Measurements from ENCODE around the gene SFXN1.

The SFXN1 gene

DNA sequence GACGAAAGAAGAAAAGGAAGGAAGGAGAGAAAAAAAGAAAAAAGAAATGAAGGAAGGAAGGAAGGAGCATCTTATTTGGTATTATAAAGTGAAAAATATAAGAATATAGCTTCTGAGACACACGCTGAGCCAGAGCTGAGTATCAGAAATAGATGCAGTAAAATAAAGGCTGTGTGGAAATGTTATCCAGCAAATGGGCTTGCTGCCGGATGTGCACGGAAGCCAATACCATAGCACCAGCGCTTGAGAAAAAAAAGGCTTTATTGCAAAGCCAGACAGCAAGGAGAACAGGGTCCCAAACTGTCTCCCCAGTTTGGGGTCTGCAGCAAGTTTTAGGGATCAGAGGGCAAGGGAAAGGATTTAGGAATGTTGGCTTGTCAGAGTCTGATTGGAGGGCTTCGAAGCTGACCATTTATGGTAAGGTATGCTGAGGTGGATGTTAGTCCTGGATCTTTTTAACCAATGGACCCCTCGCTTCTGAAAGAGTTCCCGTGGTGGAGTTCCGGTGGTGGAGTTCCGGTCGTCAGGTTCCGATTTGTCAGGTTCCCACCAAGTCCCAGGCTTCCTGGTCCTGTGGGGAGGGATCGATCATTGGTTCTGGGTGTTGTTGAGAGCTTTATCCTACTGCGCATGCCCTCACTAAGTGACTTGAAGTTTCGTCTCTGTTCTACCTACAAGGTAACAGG lies 70.4 kb downstream of the SFXN1 start:
- H3K4me1 ChIP-seq (ENCODE audit: control insufficient read depth, insufficient read depth, low read length) = peaks cover 17% of the 10 kb centered on the region
- no peaks in the 10 kb centered on the region for H3K27me3 ChIP-seq (ENCODE audit: control insufficient read depth, insufficient read depth, low read length, poor library complexity, severe bottlenecking)
- 71% methylated on average over 15 of the region's 15 CpGs for WGBS, 2 experiments
- H3K36me3 ChIP-seq (ENCODE audit: control insufficient read depth, insufficient read depth, low read length) = no peaks in the 10 kb centered on the region
- H3K9me3 ChIP-seq (ENCODE audit: control insufficient read depth, low read length) = no peaks in the 10 kb centered on the region
- H3K4me3 ChIP-seq (ENCODE audit: insufficient read depth, low read depth, low read length) = no peak overlapping the region
- no peak overlapping the region for H3K27ac ChIP-seq (ENCODE audit: insufficient read depth, low read depth, low read length, poor library complexity, severe bottlenecking)

DNA sequence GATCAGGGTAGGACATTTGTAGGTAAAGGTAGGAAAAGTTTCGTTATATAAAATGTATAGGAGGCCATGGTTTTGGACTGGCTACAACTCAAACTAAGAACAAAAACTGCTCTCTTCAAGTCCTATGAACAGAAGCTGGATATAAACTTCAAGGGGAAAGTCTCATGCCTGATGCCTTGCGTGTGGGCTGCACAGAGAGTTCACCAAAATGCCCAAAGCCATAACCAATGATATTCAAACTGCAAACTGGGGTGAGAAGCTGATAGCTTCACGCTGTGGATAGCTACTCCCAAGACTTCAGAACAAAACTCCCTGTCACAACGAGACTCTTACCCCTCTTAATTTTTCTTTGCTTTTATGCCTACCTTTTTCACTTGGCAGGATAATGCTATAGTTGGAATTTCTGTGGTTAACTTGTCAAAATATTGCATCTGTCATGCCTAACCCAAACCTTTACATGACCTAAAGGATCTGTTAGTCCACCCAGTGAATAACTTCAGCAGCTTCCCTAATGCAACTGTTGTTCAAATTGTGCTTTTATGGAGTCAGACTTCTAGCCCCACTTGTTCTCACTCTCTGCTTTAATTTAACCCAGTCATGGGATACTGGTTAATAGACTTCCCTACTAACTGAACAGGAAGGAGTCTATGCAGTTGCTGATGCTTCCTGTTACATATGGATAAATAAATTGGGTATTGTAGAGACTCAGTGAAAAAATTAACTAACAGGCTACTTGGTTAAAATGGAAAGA lies 71.9 kb downstream of the SFXN1 start:
- H3K9me3 ChIP-seq (ENCODE audit: control insufficient read depth, low read length) = no peaks in the 10 kb centered on the region
- H3K27ac ChIP-seq (ENCODE audit: insufficient read depth, low read depth, low read length, poor library complexity, severe bottlenecking) = no peak overlapping the region
- H3K4me3 ChIP-seq (ENCODE audit: insufficient read depth, low read depth, low read length) = no peak overlapping the region
- H3K27me3 ChIP-seq (ENCODE audit: control insufficient read depth, insufficient read depth, low read length, poor library complexity, severe bottlenecking) = no peaks in the 10 kb centered on the region
- 90 to 93% methylated on average over 4 of the region's 4 CpGs for WGBS, 2 experiments
- H3K36me3 ChIP-seq (ENCODE audit: control insufficient read depth, insufficient read depth, low read length) = no peaks in the 10 kb centered on the region
- H3K4me1 ChIP-seq (ENCODE audit: control insufficient read depth, insufficient read depth, low read length) = peaks cover 17% of the 10 kb centered on the region

- peaks cover 17% of the 10 kb centered on the region for H3K4me1 ChIP-seq (ENCODE audit: control insufficient read depth, insufficient read depth, low read length)
- H3K4me3 ChIP-seq (ENCODE audit: insufficient read depth, low read depth, low read length) = no peak overlapping the region
- H3K9me3 ChIP-seq (ENCODE audit: control insufficient read depth, low read length) = no peaks in the 10 kb centered on the region
- H3K27me3 ChIP-seq (ENCODE audit: control insufficient read depth, insufficient read depth, low read length, poor library complexity, severe bottlenecking) = no peaks in the 10 kb centered on the region
- H3K36me3 ChIP-seq (ENCODE audit: control insufficient read depth, insufficient read depth, low read length) = no peaks in the 10 kb centered on the region
- H3K27ac ChIP-seq (ENCODE audit: insufficient read depth, low read depth, low read length, poor library complexity, severe bottlenecking) = no peak overlapping the region
- 95 to 97% methylated on average over 4 of the region's 4 CpGs for WGBS, 2 experiments
Measured at GRCh38 chr5:175551266-175551665, 72.9 kb downstream of the SFXN1 start.

- H3K27me3 ChIP-seq (ENCODE audit: control insufficient read depth, insufficient read depth, low read length, poor library complexity, severe bottlenecking) = no peaks in the 10 kb centered on the region
- no peaks in the 10 kb centered on the region for H3K9me3 ChIP-seq (ENCODE audit: control insufficient read depth, low read length)
- peaks cover 6% of the 10 kb centered on the region for H3K4me1 ChIP-seq (ENCODE audit: control insufficient read depth, insufficient read depth, low read length)
- 92 to 94% methylated on average over 8 of the region's 8 CpGs for WGBS, 2 experiments
- no peak overlapping the region for H3K4me3 ChIP-seq (ENCODE audit: insufficient read depth, low read depth, low read length)
- H3K36me3 ChIP-seq (ENCODE audit: control insufficient read depth, insufficient read depth, low read length) = no peaks in the 10 kb centered on the region
- no peak overlapping the region for H3K27ac ChIP-seq (ENCODE audit: insufficient read depth, low read depth, low read length, poor library complexity, severe bottlenecking)
Measured at GRCh38 chr5:175554296-175554695, 75.9 kb downstream of the SFXN1 start.

DNA sequence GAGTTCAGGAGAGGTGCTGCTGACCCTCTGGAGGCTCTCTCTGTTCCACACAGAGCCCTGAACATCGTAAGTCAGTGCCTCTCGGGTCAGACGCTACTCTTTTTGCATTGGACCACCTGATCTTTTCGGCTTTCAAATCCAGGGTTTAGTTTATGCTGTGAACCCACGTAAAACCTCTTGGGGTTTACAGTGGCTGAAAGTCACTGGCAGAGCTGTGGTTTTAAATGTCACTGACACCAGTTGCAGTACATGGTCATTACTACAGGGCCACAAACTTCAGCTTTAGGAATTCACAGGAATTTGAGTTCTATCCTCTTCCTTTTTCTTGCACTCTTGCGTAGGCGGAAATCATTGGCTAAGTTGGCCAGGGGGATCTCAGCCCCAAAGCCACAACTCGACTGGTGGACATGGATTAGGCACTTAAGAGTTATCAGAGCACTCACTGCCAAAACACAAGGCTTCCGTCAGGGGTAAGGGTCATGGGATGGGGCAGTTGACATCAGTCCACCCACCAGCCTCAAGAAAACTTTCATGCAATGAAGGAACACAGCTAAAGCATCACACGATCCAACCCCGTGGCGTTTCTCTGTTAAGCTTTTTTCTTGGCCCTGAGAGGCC lies 76.9 kb downstream of the SFXN1 start:
- Histone ChIP-seq H3K9me3 (ENCODE audit: control insufficient read depth, low read length) (no peaks in the 10 kb centered on the region), H3K36me3 (ENCODE audit: control insufficient read depth, insufficient read depth, low read length) (no peaks in the 10 kb centered on the region), H3K4me3 (ENCODE audit: insufficient read depth, low read depth, low read length) (no peak overlapping the region), H3K27me3 (ENCODE audit: control insufficient read depth, insufficient read depth, low read length, poor library complexity, severe bottlenecking) (no peaks in the 10 kb centered on the region), H3K27ac (ENCODE audit: insufficient read depth, low read depth, low read length, poor library complexity, severe bottlenecking) (no peak overlapping the region), H3K4me1 (ENCODE audit: control insufficient read depth, insufficient read depth, low read length) (peaks cover 6% of the 10 kb centered on the region)
- 90 to 94% methylated on average over 12 of the region's 12 CpGs for WGBS, 2 experiments

DNA sequence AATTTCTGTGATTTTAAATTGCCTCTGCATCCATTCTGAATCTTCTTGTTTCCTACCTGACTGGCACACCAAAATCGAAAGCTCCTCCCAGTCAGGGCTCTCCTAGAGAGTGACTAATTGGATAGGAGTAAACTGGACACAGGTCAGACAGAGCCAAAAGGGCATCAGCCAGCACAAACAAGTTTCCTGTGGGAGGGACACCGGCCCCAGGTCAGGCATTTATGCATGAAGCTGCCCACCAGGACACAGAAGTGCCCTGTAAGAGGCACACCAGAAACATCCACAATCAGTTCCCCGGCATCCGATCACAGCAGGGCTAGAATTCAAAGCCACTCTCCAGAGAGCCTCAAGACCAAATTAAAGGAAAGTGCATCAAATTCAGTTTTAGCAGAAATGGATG lies 78.4 kb downstream of the SFXN1 start:
- Histone ChIP-seq H3K27me3 (ENCODE audit: control insufficient read depth, insufficient read depth, low read length, poor library complexity, severe bottlenecking) (no peaks in the 10 kb centered on the region), H3K27ac (ENCODE audit: insufficient read depth, low read depth, low read length, poor library complexity, severe bottlenecking) (no peak overlapping the region), H3K4me1 (ENCODE audit: control insufficient read depth, insufficient read depth, low read length) (peaks cover 6% of the 10 kb centered on the region), H3K36me3 (ENCODE audit: control insufficient read depth, insufficient read depth, low read length) (no peaks in the 10 kb centered on the region), H3K9me3 (ENCODE audit: control insufficient read depth, low read length) (no peaks in the 10 kb centered on the region), H3K4me3 (ENCODE audit: insufficient read depth, low read depth, low read length) (no peak overlapping the region)
- WGBS, 2 experiments = 50 to 59% methylated on average over 4 of the region's 4 CpGs

GRCh38 chr5:175557778-175558177 lies 79.4 kb downstream of the SFXN1 start:
- Histone ChIP-seq H3K4me1 (ENCODE audit: control insufficient read depth, insufficient read depth, low read length) (peaks cover 6% of the 10 kb centered on the region), H3K9me3 (ENCODE audit: control insufficient read depth, low read length) (no peaks in the 10 kb centered on the region), H3K4me3 (ENCODE audit: insufficient read depth, low read depth, low read length) (no peak overlapping the region), H3K27me3 (ENCODE audit: control insufficient read depth, insufficient read depth, low read length, poor library complexity, severe bottlenecking) (no peaks in the 10 kb centered on the region), H3K36me3 (ENCODE audit: control insufficient read depth, insufficient read depth, low read length) (no peaks in the 10 kb centered on the region), H3K27ac (ENCODE audit: insufficient read depth, low read depth, low read length, poor library complexity, severe bottlenecking) (no peak overlapping the region)
- 77 to 83% methylated on average over 5 of the region's 5 CpGs for WGBS, 2 experiments

GRCh38 chr5:175558801-175559480 lies 80.6 kb downstream of the SFXN1 start:
- Histone ChIP-seq H3K9me3 (ENCODE audit: control insufficient read depth, low read length) (no peaks in the 10 kb centered on the region), H3K36me3 (ENCODE audit: control insufficient read depth, insufficient read depth, low read length) (no peaks in the 10 kb centered on the region), H3K27me3 (ENCODE audit: control insufficient read depth, insufficient read depth, low read length, poor library complexity, severe bottlenecking) (no peaks in the 10 kb centered on the region), H3K27ac (ENCODE audit: insufficient read depth, low read depth, low read length, poor library complexity, severe bottlenecking) (no peak overlapping the region), H3K4me1 (ENCODE audit: control insufficient read depth, insufficient read depth, low read length) (peaks cover 6% of the 10 kb centered on the region), H3K4me3 (ENCODE audit: insufficient read depth, low read depth, low read length) (no peak overlapping the region)
- WGBS, 2 experiments = 90 to 93% methylated on average over 9 of the region's 9 CpGs

DNA sequence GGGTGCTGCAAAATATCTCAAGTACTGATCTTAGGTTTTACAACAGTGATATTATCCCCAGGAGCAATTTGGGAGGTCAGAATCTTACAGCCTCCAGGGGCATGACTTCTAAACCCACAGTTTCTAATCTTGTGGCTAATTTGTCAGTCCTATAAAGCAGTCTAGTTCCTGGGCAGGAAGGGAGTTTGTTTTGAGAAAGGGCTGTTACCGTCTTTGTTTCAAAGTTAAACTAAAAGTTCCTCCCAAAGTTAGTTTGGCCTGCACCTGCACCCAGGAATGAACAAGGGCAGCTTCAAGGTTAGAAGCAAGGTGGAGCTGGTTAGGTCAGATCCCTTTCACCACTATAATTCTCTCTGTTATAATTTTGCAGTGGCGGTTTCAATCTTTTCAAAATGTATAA lies 81.7 kb downstream of the SFXN1 start:
- WGBS, 2 experiments = 80 to 89% methylated on average over 1 of the region's 2 CpGs
- Histone ChIP-seq H3K27me3 (ENCODE audit: control insufficient read depth, insufficient read depth, low read length, poor library complexity, severe bottlenecking) (no peaks in the 10 kb centered on the region), H3K4me3 (ENCODE audit: insufficient read depth, low read depth, low read length) (no peak overlapping the region), H3K36me3 (ENCODE audit: control insufficient read depth, insufficient read depth, low read length) (no peaks in the 10 kb centered on the region), H3K4me1 (ENCODE audit: control insufficient read depth, insufficient read depth, low read length) (peaks cover 6% of the 10 kb centered on the region), H3K9me3 (ENCODE audit: control insufficient read depth, low read length) (no peaks in the 10 kb centered on the region), H3K27ac (ENCODE audit: insufficient read depth, low read depth, low read length, poor library complexity, severe bottlenecking) (no peak overlapping the region)

- Histone ChIP-seq H3K36me3 (ENCODE audit: control insufficient read depth, insufficient read depth, low read length) (no peaks in the 10 kb centered on the region), H3K27ac (ENCODE audit: insufficient read depth, low read depth, low read length, poor library complexity, severe bottlenecking) (no peak overlapping the region), H3K4me3 (ENCODE audit: insufficient read depth, low read depth, low read length) (no peak overlapping the region), H3K27me3 (ENCODE audit: control insufficient read depth, insufficient read depth, low read length, poor library complexity, severe bottlenecking) (no peaks in the 10 kb centered on the region), H3K4me1 (ENCODE audit: control insufficient read depth, insufficient read depth, low read length) (peaks cover 6% of the 10 kb centered on the region), H3K9me3 (ENCODE audit: control insufficient read depth, low read length) (no peaks in the 10 kb centered on the region)
- 82 to 83% methylated on average over 5 of the region's 5 CpGs for WGBS, 2 experiments
Measured at GRCh38 chr5:175561085-175561484, 82.7 kb downstream of the SFXN1 start.

All from ectodermal cell (in vitro differentiated cells).